ENCODE measurements around the gene SPAG16.

DNA sequence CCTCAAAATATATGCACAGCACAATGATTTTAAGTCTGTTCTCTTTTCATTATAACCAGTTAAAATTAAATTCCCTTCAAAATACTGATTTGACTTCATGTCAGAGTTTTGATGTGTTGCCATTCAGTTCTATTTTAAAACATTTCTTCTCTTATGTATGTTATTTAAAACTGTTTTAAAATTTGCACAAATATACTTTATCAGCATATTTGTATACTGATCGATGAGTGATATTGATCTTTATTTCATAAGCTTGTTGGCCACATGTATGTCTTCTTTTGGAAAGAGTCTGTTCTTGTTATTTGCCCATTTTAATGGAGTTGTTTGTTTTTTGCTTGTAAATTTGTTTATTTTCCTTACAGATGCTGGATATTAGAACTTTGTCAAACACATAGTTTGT is 630.2 kb downstream of the SPAG16 start:
- TF ChIP-seq, protein P1, sequence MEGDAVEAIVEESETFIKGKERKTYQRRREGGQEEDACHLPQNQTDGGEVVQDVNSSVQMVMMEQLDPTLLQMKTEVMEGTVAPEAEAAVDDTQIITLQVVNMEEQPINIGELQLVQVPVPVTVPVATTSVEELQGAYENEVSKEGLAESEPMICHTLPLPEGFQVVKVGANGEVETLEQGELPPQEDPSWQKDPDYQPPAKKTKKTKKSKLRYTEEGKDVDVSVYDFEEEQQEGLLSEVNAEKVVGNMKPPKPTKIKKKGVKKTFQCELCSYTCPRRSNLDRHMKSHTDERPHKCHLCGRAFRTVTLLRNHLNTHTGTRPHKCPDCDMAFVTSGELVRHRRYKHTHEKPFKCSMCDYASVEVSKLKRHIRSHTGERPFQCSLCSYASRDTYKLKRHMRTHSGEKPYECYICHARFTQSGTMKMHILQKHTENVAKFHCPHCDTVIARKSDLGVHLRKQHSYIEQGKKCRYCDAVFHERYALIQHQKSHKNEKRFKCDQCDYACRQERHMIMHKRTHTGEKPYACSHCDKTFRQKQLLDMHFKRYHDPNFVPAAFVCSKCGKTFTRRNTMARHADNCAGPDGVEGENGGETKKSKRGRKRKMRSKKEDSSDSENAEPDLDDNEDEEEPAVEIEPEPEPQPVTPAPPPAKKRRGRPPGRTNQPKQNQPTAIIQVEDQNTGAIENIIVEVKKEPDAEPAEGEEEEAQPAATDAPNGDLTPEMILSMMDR (IDR thresholded peaks at IDR 0.05) = no peak
- TF ChIP-seq GATA2 (CRISPR knock-in tag; IDR thresholded peaks at IDR 0.05) (no peak), TEAD4 (IDR thresholded peaks at IDR 0.05; ENCODE audit: borderline replicate concordance, insufficient read depth) (no peak), ELF1 (IDR thresholded peaks at IDR 0.05) (no peak), EP300 (IDR thresholded peaks at IDR 0.05; ENCODE audit: borderline replicate concordance in 1 of 2, low read depth in 1 of 2, low read length in 1 of 2) (no peak), POLR2AphosphoS5 (IDR thresholded peaks at IDR 0.05; ENCODE audit: low read depth, low read length) (no peak), SMC3 (IDR thresholded peaks at IDR 0.05; ENCODE audit: low read depth, low read length) (no peak), JUND (IDR thresholded peaks at IDR 0.05) (no peak), RFX5 (IDR thresholded peaks at IDR 0.05; ENCODE audit: low read length) (no peak), RAD21 (IDR thresholded peaks at IDR 0.05; ENCODE audit: low read length) (no peak)
- TF ChIP-seq, protein P2, sequence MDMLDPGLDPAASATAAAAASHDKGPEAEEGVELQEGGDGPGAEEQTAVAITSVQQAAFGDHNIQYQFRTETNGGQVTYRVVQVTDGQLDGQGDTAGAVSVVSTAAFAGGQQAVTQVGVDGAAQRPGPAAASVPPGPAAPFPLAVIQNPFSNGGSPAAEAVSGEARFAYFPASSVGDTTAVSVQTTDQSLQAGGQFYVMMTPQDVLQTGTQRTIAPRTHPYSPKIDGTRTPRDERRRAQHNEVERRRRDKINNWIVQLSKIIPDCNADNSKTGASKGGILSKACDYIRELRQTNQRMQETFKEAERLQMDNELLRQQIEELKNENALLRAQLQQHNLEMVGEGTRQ (IDR thresholded peaks at IDR 0.05; ENCODE audit: borderline replicate concordance, low read depth, low read length) = no peak
- TF ChIP-seq, protein P3, sequence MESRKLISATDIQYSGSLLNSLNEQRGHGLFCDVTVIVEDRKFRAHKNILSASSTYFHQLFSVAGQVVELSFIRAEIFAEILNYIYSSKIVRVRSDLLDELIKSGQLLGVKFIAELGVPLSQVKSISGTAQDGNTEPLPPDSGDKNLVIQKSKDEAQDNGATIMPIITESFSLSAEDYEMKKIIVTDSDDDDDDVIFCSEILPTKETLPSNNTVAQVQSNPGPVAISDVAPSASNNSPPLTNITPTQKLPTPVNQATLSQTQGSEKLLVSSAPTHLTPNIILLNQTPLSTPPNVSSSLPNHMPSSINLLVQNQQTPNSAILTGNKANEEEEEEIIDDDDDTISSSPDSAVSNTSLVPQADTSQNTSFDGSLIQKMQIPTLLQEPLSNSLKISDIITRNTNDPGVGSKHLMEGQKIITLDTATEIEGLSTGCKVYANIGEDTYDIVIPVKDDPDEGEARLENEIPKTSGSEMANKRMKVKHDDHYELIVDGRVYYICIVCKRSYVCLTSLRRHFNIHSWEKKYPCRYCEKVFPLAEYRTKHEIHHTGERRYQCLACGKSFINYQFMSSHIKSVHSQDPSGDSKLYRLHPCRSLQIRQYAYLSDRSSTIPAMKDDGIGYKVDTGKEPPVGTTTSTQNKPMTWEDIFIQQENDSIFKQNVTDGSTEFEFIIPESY (IDR thresholded peaks at IDR 0.05; ENCODE audit: borderline replicate concordance, low read depth) = no peak
- TF ChIP-seq, protein P4, sequence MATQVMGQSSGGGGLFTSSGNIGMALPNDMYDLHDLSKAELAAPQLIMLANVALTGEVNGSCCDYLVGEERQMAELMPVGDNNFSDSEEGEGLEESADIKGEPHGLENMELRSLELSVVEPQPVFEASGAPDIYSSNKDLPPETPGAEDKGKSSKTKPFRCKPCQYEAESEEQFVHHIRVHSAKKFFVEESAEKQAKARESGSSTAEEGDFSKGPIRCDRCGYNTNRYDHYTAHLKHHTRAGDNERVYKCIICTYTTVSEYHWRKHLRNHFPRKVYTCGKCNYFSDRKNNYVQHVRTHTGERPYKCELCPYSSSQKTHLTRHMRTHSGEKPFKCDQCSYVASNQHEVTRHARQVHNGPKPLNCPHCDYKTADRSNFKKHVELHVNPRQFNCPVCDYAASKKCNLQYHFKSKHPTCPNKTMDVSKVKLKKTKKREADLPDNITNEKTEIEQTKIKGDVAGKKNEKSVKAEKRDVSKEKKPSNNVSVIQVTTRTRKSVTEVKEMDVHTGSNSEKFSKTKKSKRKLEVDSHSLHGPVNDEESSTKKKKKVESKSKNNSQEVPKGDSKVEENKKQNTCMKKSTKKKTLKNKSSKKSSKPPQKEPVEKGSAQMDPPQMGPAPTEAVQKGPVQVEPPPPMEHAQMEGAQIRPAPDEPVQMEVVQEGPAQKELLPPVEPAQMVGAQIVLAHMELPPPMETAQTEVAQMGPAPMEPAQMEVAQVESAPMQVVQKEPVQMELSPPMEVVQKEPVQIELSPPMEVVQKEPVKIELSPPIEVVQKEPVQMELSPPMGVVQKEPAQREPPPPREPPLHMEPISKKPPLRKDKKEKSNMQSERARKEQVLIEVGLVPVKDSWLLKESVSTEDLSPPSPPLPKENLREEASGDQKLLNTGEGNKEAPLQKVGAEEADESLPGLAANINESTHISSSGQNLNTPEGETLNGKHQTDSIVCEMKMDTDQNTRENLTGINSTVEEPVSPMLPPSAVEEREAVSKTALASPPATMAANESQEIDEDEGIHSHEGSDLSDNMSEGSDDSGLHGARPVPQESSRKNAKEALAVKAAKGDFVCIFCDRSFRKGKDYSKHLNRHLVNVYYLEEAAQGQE (IDR thresholded peaks at IDR 0.05; ENCODE audit: low read depth, low read length) = no peak
